Renal cortical epithelial cell (primary cell): ENCODE results near the gene MYO3B. TPM values are rescaled to one million over a fixed set of nuclear protein-coding genes. Genes with fewer than 3 reads are reported as not detected.
A peak's percentile ranks its signal among the peaks of the same experiment; 100 is the strongest.

Experiments
- DNase-seq: peaks from one replicate; pipeline ENCODE4 v3.0.0-alpha.2; 2011; ENCODE audit warnings: low read depth
- total RNA-seq: library from RNA; depleted of rRNA; stranded (reverse); fragments of >200 nt; gene quantifications from 2 replicates; pipeline ENCODE4 v1.2.3, GENCODE V29; 2014

MYO3B gene
- 1.4 and 10.6 TPM in 2 replicates for total RNA-seq

GRCh38 chr2:170177950-170178781, at the start of gene MYO3B:
TSS of gene MYO3B (plus strand) at chr2:170178147. CDS start at chr2:170178288, 141 bp downstream.
- peak; percentile 97 for DNase-seq

- DNase-seq, result no peak
Observed at GRCh38 chr2:170139276-170139967, 38.5 kb upstream of the MYO3B start.

GRCh38 chr2:170140561-170140960, 37.4 kb upstream of the MYO3B start:
- peak; percentile 83 for DNase-seq

- DNase-seq, result no peak
Observed at GRCh38 chr2:170141865-170142264, 36.1 kb upstream of the MYO3B start.

GRCh38 chr2:170142502-170142901, 35.4 kb upstream of the MYO3B start:
- no peak for DNase-seq

GRCh38 chr2:170143045-170143717, 34.8 kb upstream of the MYO3B start:
- DNase-seq, result no peak

- peak; percentile 38 for DNase-seq
Observed at GRCh38 chr2:170144761-170145160, 33.2 kb upstream of the MYO3B start.

GRCh38 chr2:170145191-170145590, 32.8 kb upstream of the MYO3B start:
- peak; percentile 82 for DNase-seq

- DNase-seq, result no peak
Observed at GRCh38 chr2:170145675-170146432, 32.1 kb upstream of the MYO3B start.

GRCh38 chr2:170146784-170147183, 31.2 kb upstream of the MYO3B start:
- DNase-seq, result no peak

GRCh38 chr2:170147576-170147975, 30.4 kb upstream of the MYO3B start:
- DNase-seq, result no peak

- DNase-seq, result peak; percentile 68
Observed at GRCh38 chr2:170148161-170148560, 29.8 kb upstream of the MYO3B start.

GRCh38 chr2:170152421-170152820, 25.5 kb upstream of the MYO3B start:
- peak; percentile 37 for DNase-seq

GRCh38 chr2:170155022-170155722, 22.8 kb upstream of the MYO3B start:
- no peak for DNase-seq

GRCh38 chr2:170155723-170156253, 22.2 kb upstream of the MYO3B start:
- peak; percentile 63 for DNase-seq

GRCh38 chr2:170156592-170156991, 21.4 kb upstream of the MYO3B start:
- DNase-seq, result no peak

- DNase-seq, result peak; percentile 91
Observed at GRCh38 chr2:170157025-170157684, 20.8 kb upstream of the MYO3B start.

- no peak for DNase-seq
Observed at GRCh38 chr2:170159060-170159459, 18.9 kb upstream of the MYO3B start.

GRCh38 chr2:170161516-170162270, 16.3 kb upstream of the MYO3B start:
- no peak for DNase-seq

GRCh38 chr2:170162271-170162632, 15.7 kb upstream of the MYO3B start:
- DNase-seq, result peak; percentile 90
